SK-N-DZ (cell line): ENCODE results near the gene TMEM245.
"Not testable (repeated sequence)": the region's sequence is repeated elsewhere in the genome, so short reads cannot be mapped to it uniquely, and the experiment has no call there.

Source experiments
- DNase-seq: peaks from one replicate; pipeline ENCODE4 v3.0.0-alpha.2; 2015; ENCODE audit warnings: low spot score

TMEM245 gene

GRCh38 chr9:109064963-109065702, 54.6 kb downstream of the TMEM245 start:
- no peak for DNase-seq

GRCh38 chr9:109063760-109064159, 56.0 kb downstream of the TMEM245 start:
- no peak for DNase-seq

GRCh38 chr9:109062543-109062942, 57.2 kb downstream of the TMEM245 start:
- no peak for DNase-seq

- DNase-seq = no peak
Measured at GRCh38 chr9:109060191-109060590, 59.6 kb downstream of the TMEM245 start.

- DNase-seq = not testable (repeated sequence)
Measured at GRCh38 chr9:109053121-109053520, 66.6 kb downstream of the TMEM245 start.

DNA sequence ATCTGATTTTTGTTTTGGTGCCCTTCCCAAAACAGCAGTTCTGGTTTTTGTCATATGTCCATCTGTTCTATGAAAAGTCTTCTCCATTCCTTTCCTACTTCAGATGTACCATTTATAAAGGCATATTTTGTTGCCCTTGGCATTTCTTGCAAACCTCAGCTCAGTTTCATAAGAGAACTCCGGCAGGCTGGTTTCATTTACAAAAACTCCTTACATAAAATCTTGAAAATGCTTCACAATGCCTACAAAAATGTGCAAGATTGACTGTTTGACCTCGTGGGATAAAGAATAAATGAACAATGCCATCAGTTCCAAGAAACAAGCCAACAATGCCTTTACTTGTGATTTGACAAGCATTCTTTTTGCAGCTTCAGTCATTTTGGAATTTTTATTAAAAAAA, 67.3 kb downstream of the TMEM245 start:
- no peak for DNase-seq

- no peak for DNase-seq
Measured at GRCh38 chr9:109051733-109052132, 68.0 kb downstream of the TMEM245 start.

- DNase-seq = no peak
Measured at GRCh38 chr9:109050444-109050843, 69.3 kb downstream of the TMEM245 start.

GRCh38 chr9:109048822-109049221, 70.9 kb downstream of the TMEM245 start:
- DNase-seq = no peak

DNA sequence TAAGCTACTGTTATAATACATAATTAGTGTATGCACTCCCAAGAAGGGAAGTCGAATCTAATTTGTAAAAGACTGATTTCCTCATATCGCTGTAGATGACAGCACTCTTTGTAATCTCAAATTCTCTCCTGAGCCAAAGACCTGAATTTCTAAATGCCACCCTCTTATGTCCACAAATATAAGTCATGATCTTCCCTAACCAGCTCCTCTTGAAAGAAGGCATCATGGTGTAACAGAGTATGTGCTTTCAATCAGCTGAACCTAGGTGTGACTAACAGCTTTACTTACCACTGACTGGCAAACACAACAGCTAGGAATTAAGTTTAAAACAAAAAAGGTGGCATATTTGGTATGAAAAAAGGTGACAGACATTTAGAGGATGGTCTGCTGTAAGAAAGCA, 72.5 kb downstream of the TMEM245 start:
- no peak for DNase-seq

DNA sequence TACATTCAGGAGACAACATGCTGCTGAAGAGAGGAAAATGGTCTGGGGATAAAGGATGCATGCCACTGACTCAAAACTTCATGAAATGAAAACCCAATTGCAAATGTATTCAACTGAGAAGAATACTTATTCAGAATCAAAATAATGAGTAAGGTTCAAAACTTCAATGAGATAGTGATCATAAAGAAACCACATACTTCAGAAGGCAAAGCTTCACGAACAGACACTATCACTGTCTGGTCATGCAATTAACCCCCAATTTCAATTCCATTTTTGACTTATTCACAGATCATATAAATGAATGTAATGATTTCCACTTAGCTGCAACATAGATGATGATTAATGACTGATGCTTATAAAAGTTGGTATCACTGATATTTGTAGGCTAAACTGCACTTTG, 73.4 kb downstream of the TMEM245 start:
- no peak for DNase-seq

DNA sequence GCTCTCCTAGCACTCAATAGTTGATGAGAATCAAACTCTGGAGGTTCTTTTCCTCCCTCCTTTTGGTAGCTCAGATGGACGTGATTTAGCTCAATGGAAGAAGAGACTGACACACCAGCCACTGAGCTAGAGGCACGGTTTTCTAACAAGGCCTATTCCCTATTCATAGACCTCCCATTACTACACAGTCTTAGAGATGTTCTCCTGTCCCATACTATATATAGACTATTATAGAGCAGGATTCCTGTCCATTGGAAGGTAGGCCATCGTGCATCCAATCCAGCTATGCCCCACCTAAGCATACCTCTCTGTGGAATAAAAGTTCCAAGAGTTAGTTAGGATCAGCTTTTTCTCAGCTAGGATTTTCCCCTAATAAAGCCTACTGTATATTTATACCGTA, 76.2 kb downstream of the TMEM245 start:
- DNase-seq = no peak

DNA sequence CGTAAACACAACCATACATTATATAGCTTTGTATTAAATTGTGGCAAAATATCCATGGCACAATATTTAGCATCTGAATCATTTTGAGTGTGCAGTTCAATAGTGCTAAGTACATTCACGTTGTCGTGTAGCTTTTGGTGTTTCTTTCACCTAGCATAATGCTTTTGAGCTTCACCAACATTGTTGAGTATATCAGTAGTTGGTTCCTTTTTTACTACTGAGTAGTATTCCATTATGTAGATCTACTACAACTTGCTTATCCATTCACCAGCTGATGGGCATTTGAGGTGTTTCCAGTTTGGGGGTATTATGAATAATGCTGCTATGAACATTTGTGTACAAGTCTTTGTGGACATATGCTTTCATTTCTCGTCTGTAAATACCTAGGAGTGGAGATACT, 79.2 kb downstream of the TMEM245 start:
- DNase-seq = no peak

GRCh38 chr9:109039539-109039938, 80.2 kb downstream of the TMEM245 start:
- no peak for DNase-seq

DNA sequence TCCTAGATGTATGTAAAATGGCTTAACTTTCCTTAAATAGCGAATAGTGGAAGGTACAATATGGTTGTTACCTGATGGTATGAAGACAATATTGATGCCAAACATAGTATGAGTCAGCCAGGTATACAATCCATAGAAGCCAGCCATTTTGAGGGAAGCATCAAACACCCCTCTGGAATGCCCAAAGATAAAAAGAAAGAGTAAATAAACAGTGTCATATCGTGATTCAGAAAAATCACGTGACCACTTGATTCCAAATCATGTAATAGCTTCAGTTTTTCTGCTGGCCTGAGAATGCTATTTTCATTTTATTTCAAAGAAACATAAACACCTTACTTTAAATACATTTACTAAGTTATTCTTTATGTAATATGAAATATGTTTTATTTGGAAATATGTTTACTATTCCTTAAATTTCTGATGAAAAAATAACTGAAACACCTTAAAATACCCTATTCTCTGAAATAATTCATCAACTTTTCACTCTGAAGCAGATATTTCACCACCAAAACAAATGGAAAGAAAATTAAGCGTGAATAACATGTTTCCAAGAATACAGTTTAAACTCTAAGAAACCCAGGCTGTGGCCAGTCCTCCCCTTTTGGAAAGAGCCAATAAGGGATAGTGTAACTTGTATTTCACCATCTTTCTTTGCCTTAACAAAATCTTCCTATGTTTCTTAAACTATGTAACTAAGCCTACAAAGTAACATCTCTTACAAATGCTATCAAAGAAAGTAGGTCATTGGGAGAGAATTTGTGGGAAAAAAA, 81.6 kb downstream of the TMEM245 start:
- DNase-seq = no peak

GRCh38 chr9:109036744-109037680, 82.7 kb downstream of the TMEM245 start:
- no peak for DNase-seq

GRCh38 chr9:109035684-109036423, 83.9 kb downstream of the TMEM245 start:
- DNase-seq = no peak

- no peak for DNase-seq
Measured at GRCh38 chr9:109033941-109034700, 85.6 kb downstream of the TMEM245 start.

- no peak for DNase-seq
Measured at GRCh38 chr9:109031241-109031640, 88.5 kb downstream of the TMEM245 start.

- no peak for DNase-seq
Measured at GRCh38 chr9:109030426-109030825, 89.3 kb downstream of the TMEM245 start.

GRCh38 chr9:109028457-109028856, 91.3 kb downstream of the TMEM245 start:
- DNase-seq = no peak
